DOHH2 (cell line): Measurements from ENCODE around the gene CPLX1.

Source experiments
- H3F3A ChIP-seq: fragments of 200-600 bp; sonication (generic), shearing (Covaris generic); 2 replicates; pipeline ENCODE4 v1.6.0; 2016; ENCODE audit warnings: antibody characterized with exemption, mild to moderate bottlenecking; ENCODE audit not compliant: control insufficient read depth, insufficient read depth
- H3K27ac ChIP-seq: fragments of 200-600 bp; sonication (generic); 2 replicates; pipeline ENCODE4 v1.5.1; 2014; ENCODE audit warnings: low read depth, mild to moderate bottlenecking, low read length, moderate library complexity
- H3K27me3 ChIP-seq: fragments of 200-600 bp; sonication (generic); 2 replicates; pipeline ENCODE4 v1.6.1; 2014; ENCODE audit warnings: mild to moderate bottlenecking, low read length, mixed read lengths; ENCODE audit not compliant: control insufficient read depth
- H3K36me3 ChIP-seq: fragments of 200-600 bp; sonication (generic); 2 replicates; pipeline ENCODE4 v1.6.1; 2014; ENCODE audit warnings: mild to moderate bottlenecking, low read length, moderate library complexity, mixed read lengths; ENCODE audit not compliant: control insufficient read depth
- H3K4me1 ChIP-seq: fragments of 200-600 bp; sonication (generic); 2 replicates; pipeline ENCODE4 v1.6.1; 2014; ENCODE audit warnings: mild to moderate bottlenecking, low read length, mixed read lengths; ENCODE audit not compliant: control insufficient read depth
- H3K4me2 ChIP-seq: fragments of 200-600 bp; sonication (generic); 2 replicates; pipeline ENCODE4 v1.6.0; 2014; ENCODE audit warnings: mild to moderate bottlenecking, low read length, moderate library complexity
- H3K4me3 ChIP-seq: fragments of 200-600 bp; sonication (generic); 2 replicates; pipeline ENCODE4 v1.5.1; 2014; ENCODE audit warnings: mild to moderate bottlenecking, low read length, mixed read lengths
- H3K79me2 ChIP-seq: fragments of 200-600 bp; sonication (generic); 2 replicates; pipeline ENCODE4 v1.6.1; 2014; ENCODE audit warnings: mild to moderate bottlenecking, low read length, mixed read lengths; ENCODE audit not compliant: control insufficient read depth
- H3K9me2 ChIP-seq: fragments of 200-600 bp; sonication (generic); replicated peaks from 2 replicates; pipeline ENCODE4 v1.6.1; 2014; ENCODE audit warnings: mild to moderate bottlenecking, low read length, mixed read lengths; ENCODE audit not compliant: control insufficient read depth
- H3K9me3 ChIP-seq: fragments of 200-600 bp; sonication (generic); 2 replicates; pipeline ENCODE4 v1.6.1; 2014; ENCODE audit warnings: antibody characterized with exemption, low read length, mixed read lengths; ENCODE audit not compliant: control insufficient read depth, insufficient read depth
- H4K20me1 ChIP-seq: fragments of 200-600 bp; sonication (generic); 2 replicates; pipeline ENCODE4 v1.6.0; 2014; ENCODE audit warnings: low read depth, mild to moderate bottlenecking, antibody characterized with exemption, low read length, moderate library complexity; ENCODE audit not compliant: control insufficient read depth, insufficient read depth
- CTCF ChIP-seq: fragments of 200-600 bp; sonication (generic); IDR thresholded peaks from one replicate; pipeline ENCODE4 v1.5.1; 2014; ENCODE audit warnings: antibody characterized with exemption, mild to moderate bottlenecking, low read depth, low read length; ENCODE audit not compliant: poor library complexity, severe bottlenecking
- EZH2phosphoT487 ChIP-seq: fragments of 200-600 bp; sonication (generic); IDR thresholded peaks from 2 replicates; pipeline ENCODE4 v1.6.1; 2017; ENCODE audit warnings: borderline replicate concordance, mild to moderate bottlenecking, antibody characterized with exemption, low read length, moderate library complexity, mixed read lengths

The CPLX1 gene

GRCh38 chr4:849478-850175 is 23.7 kb upstream of the CPLX1 start:
- Histone ChIP-seq H3K9me3 (peaks cover 4% of the 10 kb centered on the region; the same call in 1 of the 2 replicates), H3K36me3 (peaks cover 3% of the 10 kb centered on the region; the same call in 1 of the 2 replicates), H3K4me2 (no peak overlapping the region), H3F3A (no peaks in the 10 kb centered on the region), H3K79me2 (no peaks in the 10 kb centered on the region), H3K4me1 (no peaks in the 10 kb centered on the region), H3K27ac (no peak overlapping the region), H3K9me2 (no peaks in the 10 kb centered on the region), H4K20me1 (no peaks in the 10 kb centered on the region), H3K27me3 (no peaks in the 10 kb centered on the region), H3K4me3 (no peak overlapping the region)
- TF ChIP-seq CTCF (no peak), EZH2phosphoT487 (no peak)

GRCh38 chr4:848803-849477 is 23.0 kb upstream of the CPLX1 start:
- Histone ChIP-seq H3K4me2 (no peak overlapping the region), H3K79me2 (no peaks in the 10 kb centered on the region), H3K9me2 (no peaks in the 10 kb centered on the region), H3K27ac (no peak overlapping the region), H3K36me3 (peaks cover 3% of the 10 kb centered on the region; the same call in 1 of the 2 replicates), H3K9me3 (peaks cover 8% of the 10 kb centered on the region; the same call in 1 of the 2 replicates), H3K4me1 (no peaks in the 10 kb centered on the region), H3K4me3 (no peak overlapping the region), H4K20me1 (no peaks in the 10 kb centered on the region), H3F3A (no peaks in the 10 kb centered on the region), H3K27me3 (no peaks in the 10 kb centered on the region)
- TF ChIP-seq EZH2phosphoT487 = no peak
- TF ChIP-seq CTCF = no peak

- Histone ChIP-seq H4K20me1 (no peaks in the 10 kb centered on the region), H3K9me3 (peaks cover 8% of the 10 kb centered on the region; the same call in 1 of the 2 replicates), H3K27ac (no peak overlapping the region), H3K4me2 (no peak overlapping the region), H3K79me2 (no peaks in the 10 kb centered on the region), H3F3A (no peaks in the 10 kb centered on the region), H3K4me1 (no peaks in the 10 kb centered on the region), H3K27me3 (no peaks in the 10 kb centered on the region), H3K36me3 (peaks cover 3% of the 10 kb centered on the region; the same call in 1 of the 2 replicates), H3K4me3 (no peak overlapping the region), H3K9me2 (no peaks in the 10 kb centered on the region)
- TF ChIP-seq CTCF (no peak), EZH2phosphoT487 (no peak)
Measured at GRCh38 chr4:848307-848691, 22.4 kb upstream of the CPLX1 start.
